Vagina (tissue), 2 donors: ENCODE measurements around the gene TBC1D8.

ENCODE experiments used
- CTCF ChIP-seq, 3 experiments: fragments of 450-650 bp in 2 of 3; fragments of 200-600 bp in 1 of 3; sonication (generic) in 1 of 3; IDR thresholded peaks; one replicate each; pipeline ENCODE4 v1.5.1; 2017 to 2019; ENCODE audit warnings: antibody characterized with exemption in 3 of 3, mild to moderate bottlenecking in 2 of 3, moderate library complexity in 2 of 3
- POLR2A ChIP-seq, 2 donors: fragments of 450-650 bp; IDR thresholded peaks; one replicate each; pipeline ENCODE4 v1.6.1; 2017; ENCODE audit warnings: antibody characterized with exemption in 2 of 2, mild to moderate bottlenecking in 2 of 2, moderate library complexity in 2 of 2

GRCh38 chr2:101048756-101049155, 102.4 kb downstream of the TBC1D8 start:
- TF ChIP-seq CTCF (IDR thresholded peaks at IDR 0.05) (no peak), POLR2A (IDR thresholded peaks at IDR 0.05) (no peak)
